BJ (cell line): ENCODE measurements around the gene BAG5. TPM values are rescaled to one million over a fixed set of nuclear protein-coding genes. Genes with fewer than 3 reads are reported as not detected.

ENCODE experiments used
- CTCF ChIA-PET: fragments of 350-600 bp; formaldehyde crosslinking; extraction: SDS; loops from one replicate; lab custom pipeline; 2021; ENCODE audit warnings: antibody characterized with exemption, inconsistent platforms; lab: Yijun Ruan, JAX
- POLR2A ChIA-PET: fragments of 300-600 bp; sonication (Branson Sonifier 250); formaldehyde crosslinking; extraction: SDS; loops from one replicate; lab custom pipeline; 2021; ENCODE audit warnings: antibody characterized with exemption; lab: Charles Lee
- DNase-seq: peaks from one replicate; pipeline ENCODE4 v3.0.0-alpha.2; 2011; ENCODE audit warnings: low read depth
- H3K27me3 ChIP-seq: 2 replicates; pipeline ENCODE4 v1.6.0; 2011; ENCODE audit warnings: low read length; ENCODE audit not compliant: control insufficient read depth, insufficient read depth
- H3K36me3 ChIP-seq: 2 replicates; pipeline ENCODE4 v1.5.1; 2011; ENCODE audit warnings: low read length; ENCODE audit not compliant: control insufficient read depth, insufficient read depth
- H3K4me3 ChIP-seq: 2 replicates; pipeline ENCODE4 v1.5.1; 2011; ENCODE audit warnings: low read depth, mild to moderate bottlenecking, control low read depth, low read length
- polyA plus RNA-seq: library from polyadenylated mRNA; depleted of rRNA; stranded (reverse); fragments of >200 nt; gene quantifications from 2 replicates; pipeline ENCODE4 v1.2.3, GENCODE V29; 2011
- TF ChIP-seq, protein P1 (sequence below): IDR thresholded peaks from 2 replicates; pipeline ENCODE4 v1.5.1; 2011; ENCODE audit warnings: low read depth, mild to moderate bottlenecking, control low read depth, inconsistent platforms, low read length, moderate library complexity; ENCODE audit not compliant: insufficient read depth

BAG5 gene
- polyA plus RNA-seq, 1 experiment, result 4.9 TPM

DNA sequence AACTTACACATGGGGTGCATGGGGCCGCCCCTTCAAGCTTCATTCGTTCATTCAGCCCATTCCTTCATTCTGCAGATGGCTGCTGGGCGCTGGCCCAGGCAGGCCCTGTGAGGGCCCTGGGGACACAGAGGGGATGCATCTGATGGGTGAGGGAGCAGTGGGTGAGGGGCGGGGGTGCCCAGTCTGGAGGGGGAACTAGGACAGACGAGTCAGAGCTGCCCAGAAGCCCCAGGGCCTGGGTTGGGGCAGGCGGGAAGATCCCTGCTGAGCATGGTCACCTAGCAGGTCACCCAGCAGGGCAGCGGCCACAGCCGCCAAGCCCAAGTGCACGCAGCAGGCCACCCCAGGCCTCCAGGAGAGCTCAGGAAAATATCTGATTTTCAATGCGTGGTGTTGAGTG lies 19.3 kb downstream of the BAG5 start:
- Histone ChIP-seq H3K36me3 (no peaks in the 10 kb centered on the region), H3K27me3 (no peaks in the 10 kb centered on the region), H3K4me3 (no peak overlapping the region)
- ChIA-PET POLR2A (no interaction called here), CTCF (interaction anchor here (1.1 to 15.2 kb wide), 4 partner anchors 9 to 42 kb away, joined by 4 to 228 read pairs (median 53); partner anchors contain the start of gene CKB)
- DNase-seq, result no peak
- TF ChIP-seq, protein P1, sequence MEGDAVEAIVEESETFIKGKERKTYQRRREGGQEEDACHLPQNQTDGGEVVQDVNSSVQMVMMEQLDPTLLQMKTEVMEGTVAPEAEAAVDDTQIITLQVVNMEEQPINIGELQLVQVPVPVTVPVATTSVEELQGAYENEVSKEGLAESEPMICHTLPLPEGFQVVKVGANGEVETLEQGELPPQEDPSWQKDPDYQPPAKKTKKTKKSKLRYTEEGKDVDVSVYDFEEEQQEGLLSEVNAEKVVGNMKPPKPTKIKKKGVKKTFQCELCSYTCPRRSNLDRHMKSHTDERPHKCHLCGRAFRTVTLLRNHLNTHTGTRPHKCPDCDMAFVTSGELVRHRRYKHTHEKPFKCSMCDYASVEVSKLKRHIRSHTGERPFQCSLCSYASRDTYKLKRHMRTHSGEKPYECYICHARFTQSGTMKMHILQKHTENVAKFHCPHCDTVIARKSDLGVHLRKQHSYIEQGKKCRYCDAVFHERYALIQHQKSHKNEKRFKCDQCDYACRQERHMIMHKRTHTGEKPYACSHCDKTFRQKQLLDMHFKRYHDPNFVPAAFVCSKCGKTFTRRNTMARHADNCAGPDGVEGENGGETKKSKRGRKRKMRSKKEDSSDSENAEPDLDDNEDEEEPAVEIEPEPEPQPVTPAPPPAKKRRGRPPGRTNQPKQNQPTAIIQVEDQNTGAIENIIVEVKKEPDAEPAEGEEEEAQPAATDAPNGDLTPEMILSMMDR, result no peak

DNA sequence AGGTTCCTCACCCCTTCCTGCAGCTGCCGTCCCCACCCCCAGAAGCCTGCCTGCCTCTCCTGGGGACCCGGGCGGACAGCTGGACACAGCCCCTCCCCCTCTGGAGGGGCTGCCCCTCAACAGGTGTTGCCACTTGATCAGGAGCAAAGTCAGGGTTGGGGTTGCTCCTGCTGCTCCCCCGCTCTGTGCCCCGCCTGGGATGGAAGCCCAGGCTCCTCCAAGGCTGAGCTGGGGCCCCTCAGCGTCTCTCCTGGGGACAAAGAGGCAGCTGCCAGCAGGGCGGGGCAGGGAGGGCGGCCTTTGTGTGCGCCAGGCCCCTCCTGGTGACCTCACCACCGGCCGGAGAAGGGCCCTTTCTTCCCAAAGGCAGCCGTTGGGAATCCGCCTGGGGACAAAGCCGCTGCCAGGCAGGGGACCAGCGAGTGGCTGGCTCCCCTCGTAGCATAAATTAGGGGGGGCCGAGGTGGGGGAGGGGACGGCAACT lies 19.8 kb downstream of the BAG5 start:
- TF ChIP-seq, protein P1, result no peak
- H3K4me3 ChIP-seq, result no peak overlapping the region
- DNase-seq, result no peak
- POLR2A ChIA-PET, result no interaction called here
- H3K36me3 ChIP-seq, result no peaks in the 10 kb centered on the region
- H3K27me3 ChIP-seq, result no peaks in the 10 kb centered on the region
- CTCF ChIA-PET, result interaction anchor here (1.1 to 15.2 kb wide), 4 partner anchors 10 to 41 kb away, joined by 4 to 228 read pairs (median 53); partner anchors contain the start of gene CKB

DNA sequence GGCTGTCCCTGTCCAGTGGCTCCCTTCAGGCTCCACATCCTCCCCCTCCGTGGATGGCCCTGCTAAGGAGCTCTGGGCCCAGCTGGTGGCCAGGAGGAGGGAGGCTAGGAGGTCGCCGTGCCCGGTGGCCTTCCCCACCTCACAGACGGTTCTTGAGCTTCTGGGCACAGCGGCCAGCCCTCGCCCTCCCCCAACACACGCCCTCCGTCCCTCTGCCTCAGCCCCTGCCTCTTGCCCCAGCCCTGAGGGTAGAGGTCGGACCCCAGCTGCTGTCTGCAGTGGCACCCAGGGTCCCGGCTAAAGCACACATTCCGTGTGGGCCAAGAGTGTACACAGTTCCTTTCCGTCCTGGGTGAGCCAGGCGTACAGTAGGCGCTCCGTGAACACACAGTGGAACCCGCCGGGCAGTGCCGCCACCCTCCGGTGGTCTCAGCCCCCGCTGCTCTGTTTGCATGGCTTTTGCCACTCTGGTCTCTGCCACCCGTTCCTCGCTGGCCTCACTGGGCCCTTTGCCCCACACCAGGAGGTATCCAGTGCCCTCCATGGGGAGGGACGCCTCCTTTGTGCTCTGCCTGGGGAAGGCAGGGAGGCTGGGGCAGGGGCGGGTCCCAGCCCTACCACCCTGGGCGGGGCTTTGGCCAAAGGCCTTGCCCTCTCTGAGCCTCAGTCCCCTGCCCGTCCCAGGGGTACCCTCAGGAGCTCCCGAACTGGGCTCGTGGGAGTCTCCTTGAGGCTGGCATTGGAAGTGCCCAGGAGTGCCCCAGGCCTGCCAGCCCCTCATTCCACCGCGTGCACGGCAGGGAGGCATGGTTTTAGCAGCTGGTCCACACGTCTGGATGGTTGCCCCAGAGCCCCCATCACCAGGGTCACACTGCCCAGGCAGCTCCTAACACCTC lies 20.5 kb downstream of the BAG5 start:
- POLR2A ChIA-PET, result no interaction called here

DNA sequence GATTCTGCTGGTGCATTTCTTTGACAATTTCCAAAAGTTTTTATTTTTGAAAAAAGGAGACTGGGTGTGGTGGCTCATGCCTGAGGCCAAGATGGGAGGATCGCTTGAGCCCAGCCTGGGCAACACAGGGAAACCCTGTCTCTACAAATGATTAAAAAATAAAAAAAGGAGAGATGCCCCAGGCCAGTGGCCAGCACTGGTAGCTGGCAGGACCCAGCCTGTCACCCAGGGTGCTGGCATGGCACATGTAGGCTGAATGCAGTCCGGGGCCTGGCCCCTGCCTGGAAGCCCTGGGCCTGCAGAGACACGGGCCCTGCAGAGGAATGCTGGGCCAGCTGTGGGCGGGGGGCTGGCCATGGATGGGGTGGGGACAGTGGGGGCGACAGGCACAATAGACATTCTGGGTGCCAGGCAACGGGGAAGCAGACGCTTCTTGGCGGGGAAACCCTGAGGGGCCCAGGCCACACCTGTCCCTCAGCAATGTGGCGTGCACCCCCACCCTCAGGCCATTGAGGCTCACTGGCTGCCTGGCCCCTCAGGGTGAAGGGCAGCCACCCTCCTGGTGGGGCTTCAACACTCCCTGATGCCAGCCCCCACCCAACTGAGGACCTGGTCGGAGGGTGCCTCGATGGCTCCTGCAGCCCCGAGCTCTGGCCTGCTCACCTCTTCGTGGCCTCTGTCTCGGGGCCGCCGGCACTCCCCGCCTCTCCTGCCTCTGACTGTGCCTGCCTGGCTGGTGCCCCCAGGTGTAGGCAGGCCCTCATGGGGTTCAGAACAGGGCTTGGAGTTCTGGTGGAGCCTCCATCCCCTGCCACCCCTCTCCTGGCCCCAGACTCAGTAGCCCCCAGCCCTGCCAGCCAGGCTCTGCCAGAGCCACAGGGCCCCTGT lies 21.4 kb downstream of the BAG5 start:
- DNase-seq, result no peak
- no peak overlapping the region; the same call in 1 of the 2 replicates for H3K4me3 ChIP-seq
- H3K36me3 ChIP-seq, result no peaks in the 10 kb centered on the region; the same call in 1 of the 2 replicates
- ChIA-PET POLR2A (no interaction called here), CTCF (interaction anchor here (0.6 to 15.2 kb wide), 6 partner anchors 10 to 40 kb away, joined by 3 to 228 read pairs (median 12); partner anchors contain the start of genes CKB and TRMT61A)
- TF ChIP-seq, protein P1, result no peak
- H3K27me3 ChIP-seq, result no peaks in the 10 kb centered on the region

More for the DNA sequence above, 20.5 kb downstream of the BAG5 start:
- Histone ChIP-seq H3K27me3 (no peaks in the 10 kb centered on the region), H3K36me3 (no peaks in the 10 kb centered on the region; the same call in 1 of the 2 replicates), H3K4me3 (no peak overlapping the region)
- CTCF ChIA-PET, result interaction anchor here (0.6 to 15.2 kb wide), 6 partner anchors 11 to 51 kb away, joined by 3 to 228 read pairs (median 12); partner anchors contain the start of genes CKB and TRMT61A
- TF ChIP-seq, protein P1, result 0 out of 2 replicates have a peak, but pooled peaks have one; percentile 7
- no peak for DNase-seq
